ENCODE data around the gene HOXC5. TPM values are rescaled to one million over a fixed set of nuclear protein-coding genes. Genes with fewer than 3 reads are reported as not detected.

The HOXC5 gene
- polyA plus RNA-seq, 3 donors: not detected

GRCh38 chr12:54001283-54002187, 31.3 kb upstream of the HOXC5 start:
- Histone ChIP-seq H3K27me3 (ENCODE audit: control insufficient read depth in 2 of 2, insufficient read depth in 2 of 2, low read length in 2 of 2) (peaks cover 88 to 98% of the 10 kb centered on the region in 2 donors), H3K27ac (ENCODE audit: low read depth in 1 of 2, low read length in 2 of 2) (no peak overlapping the region), H2AFZ (ENCODE audit: insufficient read depth, low read depth, low read length, poor library complexity, severe bottlenecking) (no peak overlapping the region), H3K36me3 (replicated peaks in 1 of 2; ENCODE audit: control insufficient read depth in 1 of 2, insufficient read depth in 2 of 2, low read length in 2 of 2) (no peaks in the 10 kb centered on the region), H3K9ac (ENCODE audit: insufficient read depth, low read length, poor library complexity, severe bottlenecking) (no peak overlapping the region), H3K4me1 (ENCODE audit: control insufficient read depth in 1 of 2, insufficient read depth in 2 of 2, low read length in 2 of 2) (peaks cover 8 to 18% of the 10 kb centered on the region in 2 donors), H3K4me3 (replicated peaks in 1 of 3; ENCODE audit: low read depth in 2 of 3, low read length in 3 of 3) (no peak overlapping the region), H3K4me2 (replicated peaks; ENCODE audit: extremely low read depth, low read length, poor library complexity, severe bottlenecking) (no peak overlapping the region), H3K79me2 (ENCODE audit: insufficient read depth, low read length) (no peaks in the 10 kb centered on the region), H3K9me3 (replicated peaks in 1 of 2; ENCODE audit: control insufficient read depth in 1 of 2, insufficient read depth in 1 of 2, low read length in 2 of 2) (peaks cover 3 to 57% of the 10 kb centered on the region in 2 donors), H4K20me1 (ENCODE audit: insufficient read depth, low read length) (no peaks in the 10 kb centered on the region)
- peaks cover 0 to 47% (median 24%) of the 10 kb centered on the region in 7 donors for H3K9me3 Mint-ChIP-seq
- peaks cover 3 to 22% of the 10 kb centered on the region in 2 donors for H3K36me3 Mint-ChIP-seq
- H3K27me3 Mint-ChIP-seq (ENCODE audit: low read depth in 3 of 3): peaks cover 98 to 100% (median 100%) of the 10 kb centered on the region in 3 donors
- intact Hi-C loops (cut with micrococcal nuclease): no loop called here
- DNase-seq: no peak
- H3K4me3 Mint-ChIP-seq: peak overlapping the region in 1 of 2 donors; percentile 84
- TF ChIP-seq CTCF (IDR thresholded peaks at IDR 0.05): no peak
- peaks cover 18% of the 10 kb centered on the region for H3K4me1 Mint-ChIP-seq
- no peak overlapping the region for H3K27ac Mint-ChIP-seq
- WGBS (ENCODE audit: insufficient coverage): 28% methylated on average over 4 of the region's 8 CpGs

- Histone ChIP-seq H3K4me2 (replicated peaks; ENCODE audit: extremely low read depth, low read length, poor library complexity, severe bottlenecking) (no peak overlapping the region), H3K27ac (ENCODE audit: low read depth in 1 of 2, low read length in 2 of 2) (no peak overlapping the region), H3K79me2 (ENCODE audit: insufficient read depth, low read length) (no peaks in the 10 kb centered on the region), H3K4me3 (replicated peaks in 1 of 3; ENCODE audit: low read depth in 2 of 3, low read length in 3 of 3) (no peak overlapping the region), H3K36me3 (replicated peaks in 1 of 2; ENCODE audit: control insufficient read depth in 1 of 2, insufficient read depth in 2 of 2, low read length in 2 of 2) (no peaks in the 10 kb centered on the region), H3K9me3 (replicated peaks in 1 of 2; ENCODE audit: control insufficient read depth in 1 of 2, insufficient read depth in 1 of 2, low read length in 2 of 2) (peaks cover 5 to 63% of the 10 kb centered on the region in 2 donors), H4K20me1 (ENCODE audit: insufficient read depth, low read length) (no peaks in the 10 kb centered on the region), H3K27me3 (ENCODE audit: control insufficient read depth in 2 of 2, insufficient read depth in 2 of 2, low read length in 2 of 2) (peaks cover 88 to 98% of the 10 kb centered on the region in 2 donors), H2AFZ (ENCODE audit: insufficient read depth, low read depth, low read length, poor library complexity, severe bottlenecking) (no peak overlapping the region), H3K9ac (ENCODE audit: insufficient read depth, low read length, poor library complexity, severe bottlenecking) (no peak overlapping the region), H3K4me1 (ENCODE audit: control insufficient read depth in 1 of 2, insufficient read depth in 2 of 2, low read length in 2 of 2) (peaks cover 16 to 26% of the 10 kb centered on the region in 2 donors)
- Mint-ChIP-seq H3K27me3 (ENCODE audit: low read depth in 3 of 3) (peaks cover 98 to 100% (median 100%) of the 10 kb centered on the region in 3 donors), H3K36me3 (peaks cover 6 to 22% of the 10 kb centered on the region in 2 donors), H3K4me3 (peak overlapping the region in 1 of 2 donors; percentile 84), H3K9me3 (peaks cover 0 to 45% (median 24%) of the 10 kb centered on the region in 7 donors), H3K27ac (no peak overlapping the region), H3K4me1 (peaks cover 27% of the 10 kb centered on the region)
- DNase-seq: no peak
- no peak for TF ChIP-seq CTCF (IDR thresholded peaks at IDR 0.05)
- intact Hi-C loops (cut with micrococcal nuclease): no loop called here
- WGBS (ENCODE audit: insufficient coverage): 0% methylated on average over 1 of the region's 19 CpGs
Observed at GRCh38 chr12:54002278-54002914, 30.5 kb upstream of the HOXC5 start.

Data from CD14-positive monocyte (primary cell).